DMS114 treated with DMSO at 0.1 percent for 48 hours (cell line): ENCODE data around the gene TNF.

Experiments used
- DNase-seq: peaks from one replicate; lab custom pipeline; 2025; ENCODE audit not compliant: unreplicated experiment; lab: John Stamatoyannopoulos, UW

Gene TNF

GRCh38 chr6:31543639-31544038 is 31.7 kb upstream of the TNF start:
- DNase-seq: no peak

GRCh38 chr6:31544676-31545075 is 30.7 kb upstream of the TNF start:
- DNase-seq: no peak

DNA sequence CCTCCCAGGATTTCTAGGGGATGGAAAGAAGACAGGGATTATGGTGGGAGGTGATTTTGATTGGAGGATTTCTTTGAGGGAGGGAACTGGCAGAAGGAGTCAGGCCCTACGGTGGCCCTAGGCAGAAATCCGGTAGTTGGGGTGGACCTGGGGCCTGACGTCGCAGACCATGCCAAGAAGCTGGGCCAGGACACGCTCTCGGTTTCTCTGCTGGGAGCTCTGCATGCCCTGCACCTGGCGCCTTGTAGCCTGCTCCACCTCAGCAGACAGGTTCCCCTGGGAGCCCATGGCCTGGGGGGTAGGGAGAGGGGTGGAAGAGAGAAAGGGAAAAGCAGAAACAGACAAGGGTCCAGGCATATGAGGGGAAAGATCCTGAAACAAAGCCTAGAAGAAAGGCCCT is 30.1 kb upstream of the TNF start:
- DNase-seq: no peak

GRCh38 chr6:31546339-31546957 is 28.9 kb upstream of the TNF start, which contains the start of gene ATP6V1G2:
Gene ATP6V1G2, minus strand, starts transcription at chr6:31546608. Its CDS starts 49 bp downstream, at chr6:31546559.
- DNase-seq: peak; percentile 91

GRCh38 chr6:31546958-31547726 is 28.2 kb upstream of the TNF start, which contains the start of gene NFKBIL1:
Gene NFKBIL1, plus strand, starts transcription at chr6:31547608. Its CDS starts 87 bp downstream, at chr6:31547695.
- DNase-seq: peak; percentile 99

- DNase-seq: no peak
Measured at GRCh38 chr6:31547727-31548543, 27.4 kb upstream of the TNF start.

DNA sequence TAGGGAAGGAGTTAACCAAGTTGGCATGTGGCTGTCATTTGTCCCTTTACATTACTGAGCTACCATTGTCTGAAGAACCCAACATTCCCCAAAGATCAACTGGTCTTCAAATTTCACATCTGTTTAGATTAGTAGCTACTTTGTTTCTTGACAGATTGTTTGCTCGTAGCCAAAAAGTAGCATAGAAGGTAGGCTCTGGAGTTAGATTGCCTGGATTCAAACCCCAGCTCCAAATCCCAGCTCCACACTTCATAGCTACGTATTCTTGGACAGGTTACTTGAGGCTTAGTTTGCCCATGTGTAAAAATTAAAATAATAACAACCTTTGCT is 26.9 kb upstream of the TNF start:
- no peak for DNase-seq

GRCh38 chr6:31551371-31551770 is 24.0 kb upstream of the TNF start:
- peak; percentile 62 for DNase-seq

DNA sequence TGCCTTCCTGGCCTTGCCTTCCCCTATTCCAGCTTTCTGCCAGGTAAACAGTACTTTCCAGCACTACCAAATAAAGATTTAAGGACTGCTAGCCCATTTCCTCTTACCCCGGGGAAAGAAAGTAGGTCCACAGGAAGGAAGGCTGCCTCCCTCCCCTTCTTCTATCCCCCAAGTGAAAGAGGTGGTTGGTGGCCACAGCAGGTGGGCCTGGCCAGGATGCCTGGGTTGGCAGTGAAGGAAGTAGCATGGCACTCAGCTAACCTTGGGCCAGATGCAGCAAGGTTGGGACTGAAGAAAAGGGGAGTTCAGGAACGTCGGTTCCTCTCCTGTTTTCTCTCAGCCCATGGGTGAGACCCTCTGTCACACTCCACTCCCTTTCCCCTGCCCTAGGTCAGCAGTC is 19.1 kb upstream of the TNF start:
- DNase-seq: no peak

GRCh38 chr6:31557443-31558317 is 17.7 kb upstream of the TNF start:
- DNase-seq: no peak

GRCh38 chr6:31558318-31558625 is 17.1 kb upstream of the TNF start:
- no peak for DNase-seq

GRCh38 chr6:31558631-31559500 is 16.5 kb upstream of the TNF start:
- DNase-seq: no peak

- no peak for DNase-seq
Measured at GRCh38 chr6:31559606-31559957, 15.8 kb upstream of the TNF start.

DNA sequence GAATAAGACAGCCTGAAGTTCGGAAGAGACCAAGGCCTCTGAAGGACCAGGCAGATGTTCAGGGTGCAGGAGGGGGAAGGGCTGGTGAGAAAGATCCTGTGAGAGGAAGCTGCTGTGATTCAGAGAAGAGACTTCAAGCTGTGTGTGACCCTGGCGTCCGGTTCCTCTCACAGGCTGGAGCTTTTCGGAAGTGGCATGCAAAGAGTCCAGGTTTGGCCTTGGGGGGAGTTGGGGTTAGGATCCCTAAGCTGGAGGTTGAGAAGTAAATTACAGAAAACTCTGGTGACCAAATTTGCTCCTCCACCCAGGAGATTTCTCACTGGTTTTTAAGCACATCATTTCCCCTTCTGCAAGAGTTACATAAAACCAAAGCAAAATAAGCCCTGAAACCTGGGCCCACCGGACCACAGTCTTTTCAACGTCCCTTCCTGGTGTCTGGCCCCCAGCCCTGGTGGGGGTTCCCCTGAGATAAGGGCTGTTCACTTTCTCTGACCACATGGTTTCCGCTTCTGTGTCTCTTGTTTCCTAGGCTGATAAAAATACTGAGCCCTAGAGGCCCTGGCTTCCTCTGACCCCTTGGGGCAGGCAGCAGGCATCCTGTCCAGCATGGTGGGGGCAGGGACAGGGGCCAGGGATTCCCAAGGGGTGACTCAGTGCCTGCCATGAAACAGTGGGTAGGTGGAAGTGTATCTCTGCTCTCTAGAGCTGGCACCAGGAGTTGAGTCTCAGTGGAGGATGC is 15.2 kb upstream of the TNF start:
- DNase-seq: no peak

DNA sequence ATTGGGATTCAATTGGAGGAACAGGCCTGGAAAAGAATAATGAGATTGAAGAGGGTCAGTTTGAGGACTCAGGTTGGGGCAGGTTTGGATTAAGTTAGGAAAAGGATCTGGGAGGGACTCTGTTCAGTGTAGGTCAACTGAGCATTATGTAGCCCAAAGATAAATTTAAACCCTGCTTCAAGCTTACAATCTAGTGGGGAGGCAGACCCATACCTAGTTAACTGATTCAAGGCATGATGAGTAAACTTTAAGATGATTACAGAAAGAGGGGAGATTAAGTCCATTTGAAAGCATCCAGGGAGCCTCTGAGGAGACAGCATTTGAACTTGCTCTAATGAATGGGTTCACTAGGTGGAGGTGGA is 14.7 kb upstream of the TNF start:
- no peak for DNase-seq

- DNase-seq: no peak
Measured at GRCh38 chr6:31567531-31568370, 7.6 kb upstream of the TNF start.

GRCh38 chr6:31568537-31568961 is 6.8 kb upstream of the TNF start:
- DNase-seq: no peak

DNA sequence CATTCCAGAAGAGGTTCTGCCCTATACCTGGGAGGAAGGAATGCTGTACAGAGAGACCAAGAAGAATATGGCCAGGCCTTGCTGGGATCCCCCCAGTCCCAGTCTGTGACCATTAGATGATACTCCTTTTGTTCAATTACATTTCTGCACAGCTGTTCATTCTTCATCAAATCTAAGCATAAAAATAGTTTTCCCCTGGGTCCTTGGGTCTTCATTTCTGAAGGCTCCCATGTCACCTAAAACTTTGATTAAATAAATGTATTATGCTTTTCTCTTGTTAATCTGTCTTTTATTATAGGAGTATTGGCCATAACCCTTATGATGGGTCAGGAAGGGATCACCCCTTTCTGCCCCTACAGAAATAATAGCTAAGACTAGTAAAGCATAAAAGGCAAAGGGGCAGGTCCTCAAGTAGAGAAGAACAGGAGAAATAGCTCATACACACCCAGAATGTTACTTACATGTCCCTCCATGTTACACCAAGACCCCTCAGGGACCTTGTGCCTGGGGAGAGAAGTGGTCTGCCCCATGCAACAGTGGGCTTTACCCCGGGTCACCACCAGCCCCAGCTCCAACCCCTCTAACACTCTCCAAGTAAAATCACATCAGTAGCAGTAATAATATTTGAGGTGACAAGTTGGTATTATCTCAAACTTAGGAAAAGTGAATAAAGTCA is 5.4 kb upstream of the TNF start:
- DNase-seq: no peak
